Esophagus mucosa (tissue), 1 donor: ENCODE data around the gene SEC63. TPM values are rescaled to one million over a fixed set of nuclear protein-coding genes. Genes with fewer than 3 reads are reported as not detected.
"Not testable (repeated sequence)": the region's sequence is repeated elsewhere in the genome, so short reads cannot be mapped to it uniquely, and the experiment has no call there.

Experiments used
- ATAC-seq: fragments of 200-7000 bp; cut with Tn5 transposase; one replicate; pipeline ENCODE4 v1.9.1; 2020
- total RNA-seq: library from RNA; stranded (reverse); gene quantifications from one replicate; pipeline ENCODE4 v1.2.4, GENCODE V29; 2023
- donor health status: DM: yes; HTN: yes; CAD: no.

The SEC63 gene
- total RNA-seq: 47.0 TPM

GRCh38 chr6:107957909-107958688 is at the start of gene SEC63:
Gene SEC63, minus strand, starts transcription at chr6:107958208. Its CDS starts 199 bp downstream, at chr6:107958009.
- ATAC-seq: peak; percentile 100

- no peak for ATAC-seq
Observed at GRCh38 chr6:108005961-108006360, 48.0 kb upstream of the SEC63 start.

- ATAC-seq: no peak
Observed at GRCh38 chr6:108004861-108005260, 46.9 kb upstream of the SEC63 start.

GRCh38 chr6:108002365-108003221 is 44.6 kb upstream of the SEC63 start:
- ATAC-seq: peak; percentile 94

- ATAC-seq: no peak
Observed at GRCh38 chr6:108001696-108002231, 43.8 kb upstream of the SEC63 start.

GRCh38 chr6:108000259-108000658 is 42.3 kb upstream of the SEC63 start:
- not testable (repeated sequence) for ATAC-seq

- ATAC-seq: no peak
Observed at GRCh38 chr6:107999341-107999740, 41.3 kb upstream of the SEC63 start.

- peak; percentile 68 for ATAC-seq
Observed at GRCh38 chr6:107991772-107992550, 34.0 kb upstream of the SEC63 start.

GRCh38 chr6:107991061-107991460 is 33.1 kb upstream of the SEC63 start:
- ATAC-seq: no peak

GRCh38 chr6:107990587-107990986 is 32.6 kb upstream of the SEC63 start:
- not testable (repeated sequence) for ATAC-seq

- ATAC-seq: no peak
Observed at GRCh38 chr6:107989166-107990094, 31.4 kb upstream of the SEC63 start.

GRCh38 chr6:107988570-107988969 is 30.6 kb upstream of the SEC63 start:
- no peak for ATAC-seq

- ATAC-seq: no peak
Observed at GRCh38 chr6:107987805-107988204, 29.8 kb upstream of the SEC63 start.

- no peak for ATAC-seq
Observed at GRCh38 chr6:107985701-107986100, 27.7 kb upstream of the SEC63 start.

GRCh38 chr6:107983811-107984210 is 25.8 kb upstream of the SEC63 start:
- ATAC-seq: no peak

- ATAC-seq: no peak
Observed at GRCh38 chr6:107982486-107982885, 24.5 kb upstream of the SEC63 start.

- no peak for ATAC-seq
Observed at GRCh38 chr6:107981695-107982094, 23.7 kb upstream of the SEC63 start.

- no peak for ATAC-seq
Observed at GRCh38 chr6:107977283-107977682, 19.3 kb upstream of the SEC63 start.

- no peak for ATAC-seq
Observed at GRCh38 chr6:107976155-107976783, 18.3 kb upstream of the SEC63 start.

GRCh38 chr6:107973594-107973993 is 15.6 kb upstream of the SEC63 start:
- peak; percentile 82 for ATAC-seq
